GM13976 (cell line): ENCODE results near the gene SARM1.
"Not testable (repeated sequence)": the region's sequence is repeated elsewhere in the genome, so short reads cannot be mapped to it uniquely, and the experiment has no call there.

Experiments used
- DNase-seq: peaks from one replicate; pipeline ENCODE4 v3.0.0; 2012; ENCODE audit warnings: low spot score
- in situ Hi-C: fragments of 300-500 bp; cut with MboI; formaldehyde crosslinking; loops from one replicate; pipeline ENCODE4 v1.12.0; 2022; ENCODE audit warnings: low sequenced_read_pairs, mixed read lengths, inconsistent platforms; ENCODE audit not compliant: unreplicated experiment
- TF ChIP-seq, protein P1 (sequence below): IDR thresholded peaks from 2 replicates; pipeline ENCODE4 v1.5.1; 2012; ENCODE audit warnings: borderline replicate concordance, mild to moderate bottlenecking; ENCODE audit not compliant: insufficient read depth; ENCODE audit errors: extremely low read depth, missing control alignments, control extremely low read depth

Gene SARM1

DNA sequence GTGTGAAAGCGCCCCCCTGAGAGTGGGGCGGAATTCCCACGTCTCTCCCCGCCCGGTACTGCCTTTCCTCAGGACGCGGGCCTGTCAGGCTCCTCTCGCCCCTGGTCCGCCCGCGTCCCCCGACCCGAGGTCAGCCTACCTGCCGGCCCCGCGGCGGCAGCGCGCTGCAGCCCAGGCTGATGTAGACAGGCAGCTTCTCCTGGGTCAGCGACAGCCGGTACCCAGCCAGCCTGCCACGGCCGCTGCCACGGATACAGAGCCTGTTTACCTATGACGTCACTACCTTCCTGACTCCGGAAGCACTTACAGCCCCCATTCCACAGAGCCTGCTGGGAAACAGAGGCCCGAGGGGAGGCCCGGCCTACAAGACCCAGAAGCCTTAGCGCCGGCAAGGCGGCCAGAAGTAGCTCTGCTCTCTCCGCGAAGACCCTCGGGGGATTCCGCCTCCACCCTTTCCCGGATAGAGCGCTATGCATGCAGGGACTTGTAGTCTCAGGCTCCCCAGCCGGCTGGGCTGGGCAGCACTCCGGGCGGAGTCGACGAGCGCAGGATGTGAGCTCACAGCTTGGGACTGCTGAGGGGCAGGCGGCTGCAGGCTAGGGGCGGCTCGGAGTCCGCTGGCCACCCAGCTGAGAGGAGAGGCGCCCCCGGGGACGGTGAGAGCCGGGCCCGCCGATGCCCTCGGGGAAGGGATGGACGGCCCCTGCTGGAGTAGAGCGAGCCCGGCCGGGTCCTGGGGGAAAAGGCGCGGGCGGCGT is 36.1 kb upstream of the SARM1 start, which contains the start of the genes IFT20 and TNFAIP1:
Gene IFT20, minus strand, starts transcription at position 272 of the 758 bp plus-strand sequence. CDS start 3,487 bp downstream, outside the sequence.
Gene TNFAIP1, plus strand, starts transcription at position 561 of the 758 bp plus-strand sequence. CDS start 3,761 bp downstream, outside the sequence.
- in situ Hi-C loops: no loop called here
- TF ChIP-seq, protein P1, sequence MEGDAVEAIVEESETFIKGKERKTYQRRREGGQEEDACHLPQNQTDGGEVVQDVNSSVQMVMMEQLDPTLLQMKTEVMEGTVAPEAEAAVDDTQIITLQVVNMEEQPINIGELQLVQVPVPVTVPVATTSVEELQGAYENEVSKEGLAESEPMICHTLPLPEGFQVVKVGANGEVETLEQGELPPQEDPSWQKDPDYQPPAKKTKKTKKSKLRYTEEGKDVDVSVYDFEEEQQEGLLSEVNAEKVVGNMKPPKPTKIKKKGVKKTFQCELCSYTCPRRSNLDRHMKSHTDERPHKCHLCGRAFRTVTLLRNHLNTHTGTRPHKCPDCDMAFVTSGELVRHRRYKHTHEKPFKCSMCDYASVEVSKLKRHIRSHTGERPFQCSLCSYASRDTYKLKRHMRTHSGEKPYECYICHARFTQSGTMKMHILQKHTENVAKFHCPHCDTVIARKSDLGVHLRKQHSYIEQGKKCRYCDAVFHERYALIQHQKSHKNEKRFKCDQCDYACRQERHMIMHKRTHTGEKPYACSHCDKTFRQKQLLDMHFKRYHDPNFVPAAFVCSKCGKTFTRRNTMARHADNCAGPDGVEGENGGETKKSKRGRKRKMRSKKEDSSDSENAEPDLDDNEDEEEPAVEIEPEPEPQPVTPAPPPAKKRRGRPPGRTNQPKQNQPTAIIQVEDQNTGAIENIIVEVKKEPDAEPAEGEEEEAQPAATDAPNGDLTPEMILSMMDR: no peak

DNA sequence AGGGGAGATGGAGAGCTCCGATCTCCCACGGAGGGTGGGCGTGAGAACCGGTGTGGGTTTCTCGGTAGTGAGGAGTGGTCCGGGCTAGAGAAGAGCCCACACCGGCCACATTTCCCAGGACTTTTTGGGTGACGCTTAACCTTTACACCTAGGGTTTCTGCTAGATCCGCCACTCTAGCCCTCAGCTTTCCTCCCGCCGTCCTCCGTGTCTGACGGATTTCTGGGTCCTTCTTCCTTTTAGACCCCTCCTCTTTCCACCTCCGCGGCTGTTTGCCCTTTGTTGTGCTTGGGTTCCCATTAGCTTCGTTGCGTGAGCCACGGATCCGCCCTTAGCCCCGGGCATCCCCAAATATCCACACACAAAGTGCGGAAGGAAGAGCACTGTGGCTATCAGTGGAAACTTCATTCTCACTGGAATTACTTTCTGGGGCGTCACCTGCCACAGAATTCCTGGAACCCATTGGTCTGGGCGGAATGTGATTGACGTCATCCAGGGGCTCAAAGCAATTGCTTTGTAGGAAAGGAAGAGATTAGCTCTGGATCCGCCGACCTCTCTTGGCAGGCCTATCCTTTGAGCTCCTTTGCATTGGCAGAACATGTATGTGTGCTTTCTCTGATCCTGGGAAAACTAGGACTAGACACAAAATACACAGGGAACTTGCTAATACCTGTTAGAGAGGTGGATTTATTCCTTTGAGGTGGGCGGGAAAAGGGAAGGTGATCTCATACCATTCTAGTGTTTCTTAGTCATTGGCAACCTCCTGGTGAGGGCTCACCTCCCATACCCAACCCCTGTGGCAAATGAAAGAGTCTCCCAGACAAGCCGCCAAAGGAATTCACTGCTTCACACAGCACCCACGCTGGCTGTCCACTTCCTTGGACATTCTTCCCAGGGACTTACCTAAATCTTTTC is 35.3 kb upstream of the SARM1 start:
- no peak for DNase-seq
- in situ Hi-C loops: no loop called here

More for the DNA sequence above, 36.1 kb upstream of the SARM1 start, which contains the start of the genes IFT20 and TNFAIP1:
- DNase-seq: peak; percentile 98

DNA sequence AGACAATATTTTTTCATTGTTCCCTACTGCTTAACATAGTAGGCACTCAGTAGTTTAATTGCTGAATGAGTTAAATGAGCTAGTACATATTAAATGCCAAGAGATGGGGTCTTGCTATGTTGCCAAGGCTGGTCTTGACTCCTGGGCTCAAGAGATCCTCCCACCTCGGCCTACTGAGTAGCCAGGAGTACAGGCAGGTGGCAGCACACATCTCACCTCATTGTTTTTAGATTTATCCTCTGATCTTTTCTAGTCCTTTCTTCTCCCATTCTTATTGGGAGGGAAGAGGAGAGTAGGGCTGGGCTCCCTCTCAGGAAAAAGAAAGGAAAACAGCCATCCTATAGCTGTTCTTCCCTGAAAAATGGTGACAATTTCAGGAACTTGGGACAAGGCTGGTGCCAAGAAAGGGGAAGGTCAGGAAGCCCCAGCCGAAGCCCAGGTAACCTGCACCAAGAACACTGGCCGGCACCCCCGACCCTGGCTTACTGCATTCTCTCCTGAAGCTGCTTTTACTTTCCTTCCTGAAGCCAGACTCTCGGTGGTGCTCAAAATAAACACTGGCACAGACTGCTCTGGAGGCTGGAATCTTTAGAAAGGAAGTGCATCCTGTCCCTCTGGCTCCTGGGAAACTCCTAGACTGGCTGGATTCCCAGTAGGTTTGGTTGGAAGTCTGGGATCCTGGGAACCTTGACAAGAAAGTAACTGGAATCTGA is 33.3 kb upstream of the SARM1 start:
- TF ChIP-seq, protein P1: no peak
- in situ Hi-C loops: no loop called here
- no peak for DNase-seq

More for the DNA sequence above, 35.3 kb upstream of the SARM1 start:
- TF ChIP-seq, protein P1: no peak

DNA sequence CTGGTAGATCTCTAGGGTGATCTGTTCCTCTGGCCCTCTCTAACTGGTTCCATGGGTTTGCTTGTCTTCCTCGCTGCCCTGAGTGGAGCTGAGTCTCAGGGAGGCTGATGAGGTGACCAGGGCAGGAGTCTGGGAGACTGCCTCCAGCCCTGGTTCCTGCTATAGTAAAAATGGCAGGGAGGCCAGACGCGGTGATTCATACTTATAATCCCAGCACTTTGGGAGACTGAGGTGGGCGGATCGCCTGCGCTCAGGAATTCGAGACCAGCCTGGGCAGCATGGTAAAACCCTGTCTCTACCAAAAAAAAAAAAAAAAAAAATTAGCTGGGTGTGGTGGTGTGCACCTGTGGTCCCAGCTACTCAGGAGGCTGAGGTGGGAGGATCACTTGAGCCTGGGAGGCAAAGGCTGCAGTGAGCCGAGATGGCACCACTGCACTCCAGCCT is 32.7 kb upstream of the SARM1 start:
- DNase-seq, in situ Hi-C loops: not testable (repeated sequence)

DNA sequence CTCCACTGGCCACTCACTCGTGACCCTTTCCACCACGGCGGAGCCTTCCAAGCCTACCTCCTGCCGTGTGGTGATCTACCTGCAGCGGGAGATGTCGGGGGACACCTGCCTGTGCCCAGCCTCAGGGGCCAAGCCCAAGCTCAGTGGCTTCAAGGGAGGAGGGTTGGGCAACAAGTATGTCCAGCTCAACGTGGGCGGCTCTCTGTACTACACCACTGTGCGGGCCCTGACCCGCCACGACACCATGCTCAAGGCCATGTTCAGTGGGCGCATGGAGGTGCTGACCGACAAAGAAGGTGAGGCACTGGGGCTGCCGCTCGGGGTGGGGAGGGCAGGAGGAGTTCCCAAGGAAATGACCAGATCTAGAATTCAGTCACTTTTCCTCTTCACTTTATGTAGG is 32.1 kb upstream of the SARM1 start:
- TF ChIP-seq, protein P1: no peak
- in situ Hi-C loops: no loop called here
- no peak for DNase-seq

DNA sequence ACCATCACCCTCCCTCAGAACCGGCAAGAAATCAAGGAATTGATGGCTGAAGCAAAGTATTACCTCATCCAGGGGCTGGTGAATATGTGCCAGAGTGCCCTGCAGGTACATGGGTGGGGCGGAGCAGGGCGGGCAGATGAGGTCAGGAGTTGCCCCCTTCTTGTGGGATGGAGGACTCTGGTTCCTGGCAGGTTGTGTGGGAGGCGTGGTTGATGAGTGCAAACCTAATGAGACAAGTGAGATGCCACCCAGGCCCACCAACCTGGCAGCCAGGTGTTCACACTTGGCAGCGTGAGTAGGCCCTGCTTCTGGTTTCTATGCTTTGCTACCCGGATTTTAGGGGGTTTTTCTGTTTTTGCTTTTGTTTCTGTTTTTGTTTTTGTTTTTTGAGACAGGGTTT is 31.1 kb upstream of the SARM1 start:
- DNase-seq: no peak
- TF ChIP-seq, protein P1: no peak
- in situ Hi-C loops: no loop called here
